ENCODE results near the gene ZNF367.

DNA sequence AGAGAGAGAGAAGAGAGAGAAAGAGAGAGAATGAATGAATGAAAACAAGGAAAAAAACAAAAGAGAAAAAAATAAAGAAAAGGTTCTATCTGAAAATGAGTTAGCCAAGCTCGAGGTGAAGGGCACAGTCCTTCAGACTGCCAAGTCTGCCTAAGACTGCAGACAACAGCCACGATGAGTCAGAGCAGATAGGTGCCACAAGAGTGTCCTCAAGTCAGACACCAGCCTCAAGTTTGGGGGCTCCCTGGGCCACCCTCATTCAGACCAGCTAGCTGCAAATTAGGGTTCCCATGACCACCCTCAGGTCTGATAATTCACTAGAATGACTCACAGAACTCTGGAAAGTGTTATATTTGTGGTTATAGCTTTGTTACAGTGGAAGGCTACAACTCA, 17.9 kb upstream of the ZNF367 start:
- TF ChIP-seq CTCF (IDR thresholded peaks at IDR 0.05; ENCODE audit: low read length) = no peak
- TF ChIP-seq EZH2 (IDR thresholded peaks at IDR 0.05; ENCODE audit: borderline replicate concordance, low read length) = no peak

All from OCI-LY1 (cell line).